Panc1 (cell line): ENCODE results near the gene CAP1. TPM values are rescaled to one million over a fixed set of nuclear protein-coding genes. Genes with fewer than 3 reads are reported as not detected.

Source experiments
- ATAC-seq: fragments of 200-7000 bp; cut with Tn5 transposase; 2 replicates; pipeline ENCODE4 v1.9.1; 2020; ENCODE audit warnings: mild to moderate bottlenecking, moderate library complexity
- Bru-seq: library from RNA; stranded (reverse); fragments of 400-500 nt; gene quantifications from one replicate; lab custom pipeline; 2021; lab: Mats Ljungman, UMichigan
- BruChase-seq, 2 experiments: library from RNA; stranded (reverse); fragments of 400-500 nt; gene quantifications; one replicate each; lab custom pipeline; 2021; lab: Mats Ljungman, UMichigan
- BruUV-seq: library from RNA; stranded (reverse); fragments of 400-500 nt; replicated peaks from 2 replicates; lab custom pipeline; 2021; lab: Mats Ljungman, UMichigan
- CTCF ChIA-PET: fragments of 300-600 bp; sonication (Branson Sonifier 250); formaldehyde crosslinking; loops from one replicate; lab custom pipeline; 2022; ENCODE audit warnings: antibody characterized with exemption; lab: Charles Lee
- POLR2A ChIA-PET: fragments of 300-600 bp; sonication (Branson Sonifier 250); formaldehyde crosslinking; loops from one replicate; lab custom pipeline; 2022; ENCODE audit warnings: antibody characterized with exemption; lab: Charles Lee
- DNase-seq: peaks from one replicate; pipeline ENCODE4 v3.0.0-alpha.2; 2010; ENCODE audit warnings: low read depth, low spot score
- H3K27ac ChIP-seq: 2 replicates; pipeline ENCODE4 v1.5.1; 2011; ENCODE audit warnings: mild to moderate bottlenecking, low read length, inconsistent platforms
- H3K27me3 ChIP-seq: fragments of 200-500 bp; sonication (Bioruptor generic); 2 replicates; pipeline ENCODE4 v1.6.0; 2014; ENCODE audit warnings: low read length, inconsistent platforms; ENCODE audit not compliant: control insufficient read depth, insufficient read depth
- H3K36me3 ChIP-seq: fragments of 200-500 bp; sonication (Bioruptor generic); 2 replicates; pipeline ENCODE4 v1.5.1; 2014; ENCODE audit warnings: inconsistent platforms, mild to moderate bottlenecking, low read length, moderate library complexity; ENCODE audit not compliant: control insufficient read depth, insufficient read depth
- H3K4me1 ChIP-seq: 2 replicates; pipeline ENCODE4 v1.5.1; 2011; ENCODE audit warnings: inconsistent platforms, mild to moderate bottlenecking, low read length, moderate library complexity; ENCODE audit not compliant: control insufficient read depth, insufficient read depth
- H3K4me3 ChIP-seq, 2 experiments: 2 replicates each; pipeline ENCODE4 v1.5.1; 2011 to 2012; ENCODE audit warnings: low read depth in 2 of 2, low read length in 2 of 2, mild to moderate bottlenecking in 2 of 2, inconsistent platforms in 1 of 2, moderate library complexity in 1 of 2
- H3K9me3 ChIP-seq: fragments of 200-500 bp; sonication (Bioruptor generic); 2 replicates; pipeline ENCODE4 v1.5.1; 2014; ENCODE audit warnings: low read depth, mild to moderate bottlenecking, inconsistent platforms, low read length, moderate library complexity; ENCODE audit not compliant: control insufficient read depth, insufficient read depth
- CTCF ChIP-seq: fragments of 450-650 bp; IDR thresholded peaks from 2 replicates; pipeline ENCODE4 v1.5.1; 2017; ENCODE audit warnings: mild to moderate bottlenecking
- POLR2AphosphoS5 ChIP-seq: IDR thresholded peaks from 2 replicates; pipeline ENCODE4 v1.6.1; 2012; ENCODE audit warnings: mild to moderate bottlenecking, low read depth, low read length, moderate library complexity
- REST ChIP-seq, 2 experiments: IDR thresholded peaks; 2 replicates each; pipeline ENCODE4 v1.6.1; 2011 to 2012; ENCODE audit warnings: low read depth in 2 of 2, control low read depth in 1 of 2, low read length in 1 of 2, mild to moderate bottlenecking in 1 of 2, moderate library complexity in 1 of 2; ENCODE audit not compliant: insufficient read depth in 1 of 2
- SIN3A ChIP-seq: IDR thresholded peaks from 2 replicates; pipeline ENCODE4 v1.6.1; 2012; ENCODE audit warnings: low read depth, mild to moderate bottlenecking, low read length, moderate library complexity, borderline replicate concordance; ENCODE audit not compliant: insufficient read depth
- TCF7L2 ChIP-seq: IDR thresholded peaks from 2 replicates; pipeline ENCODE4 v1.6.1; 2011; ENCODE audit warnings: mild to moderate bottlenecking, low read depth, low read length, inconsistent platforms
- in situ Hi-C: cut with HindIII; loops from 2 replicates; pipeline ENCODE4 v1.10.0; 2016; ENCODE audit warnings: low sequenced_read_pairs, low pct_unique_long_range_greater_than_20kb
- intact Hi-C: fragments of 100-400 bp; cut with micrococcal nuclease; formaldehyde crosslinking; loops from one replicate; pipeline ENCODE4 v1.10.0; 2022; ENCODE audit not compliant: unreplicated experiment
- long read RNA-seq: library from polyadenylated mRNA; unstranded; transcript quantifications from one replicate; pipeline ENCODE4 v2.0.0, GENCODE V29; 2021; ENCODE audit not compliant: unreplicated experiment
- polyA plus RNA-seq: library from polyadenylated mRNA; unstranded; fragments of >200 nt; gene quantifications from one replicate; pipeline ENCODE4 v1.2.1, GENCODE V29; 2012; ENCODE audit warnings: missing spikeins; ENCODE audit not compliant: insufficient read length
- total RNA-seq: library from RNA; stranded (reverse); gene quantifications from one replicate; pipeline ENCODE4 v1.2.1, GENCODE V29; 2021; ENCODE audit not compliant: unreplicated experiment

The CAP1 gene
- total RNA-seq (463 TPM), Bru-seq, nascent RNA (percentile 94 among the genes with signal in this experiment), BruChase-seq, experiment 1, labeled RNA remaining after a 2-hour chase (percentile 93 among the genes with signal in this experiment), BruChase-seq, experiment 2, labeled RNA remaining after a 6-hour chase (percentile 97 among the genes with signal in this experiment)
- polyA plus RNA-seq: 319 TPM
- long read RNA-seq, transcript CAP1-206 (13 exons, 2,217 nt): major isoform, 245 of 803 reads
- long read RNA-seq, transcript CAP1-201 (13 exons, 2,592 nt): minor isoform, 34 of 803 reads
- long read RNA-seq, transcript CAP1-202 (13 exons, 1,496 nt): minor isoform, 90 of 803 reads
- long read RNA-seq, transcript CAP1-203 (13 exons, 3,105 nt): minor isoform, 117 of 803 reads
- long read RNA-seq, partial matches to known transcripts: 59 of 803 reads
- long read RNA-seq, other reads (novel, unspliced or antisense): 221 of 803 reads

- POLR2A ChIA-PET: interaction anchor here (0.6 to 0.7 kb wide), 3 partner anchors 37 to 167 kb away, joined by 3 to 8 read pairs (median 3); no protein-coding TSS in a partner anchor
- CTCF ChIA-PET: no interaction called here
- BruUV-seq: TSS peak; percentile 87
- peaks cover 9% of the 10 kb centered on the region; the same call in 1 of the 2 replicates for H3K36me3 ChIP-seq
- peaks cover 20% of the 10 kb centered on the region for H3K4me1 ChIP-seq
- H3K27me3 ChIP-seq: no peaks in the 10 kb centered on the region
- DNase-seq (peak; percentile 89), ATAC-seq (peak; percentile 97)
- intact Hi-C loops: no loop called here
- TF ChIP-seq POLR2AphosphoS5 (peak; percentile 79; the same call in 1 of the 2 replicates), TCF7L2 (no peak), SIN3A (peak; percentile 71; the same call in 1 of the 2 replicates)
- in situ Hi-C loops: no loop called here
- H3K9me3 ChIP-seq: no peaks in the 10 kb centered on the region
- H3K4me3 ChIP-seq: peak within 1 kb of the TSS; percentile 96 to 100
- H3K27ac ChIP-seq: peak within 1 kb of the TSS; percentile 98
Measured at GRCh38 chr1:40040511-40041465, at the start of gene CAP1. Gene CAP1 (plus strand): TSS chr1:40040729. CDS start chr1:40059347, 18,618 bp downstream.

- no peak overlapping the region for H3K27ac ChIP-seq
Measured at GRCh38 chr1:39992234-39992633, 48.3 kb upstream of the CAP1 start.

More at GRCh38 chr1:39992234-39992633, 48.3 kb upstream of the CAP1 start:
- H3K4me3 ChIP-seq: no peak overlapping the region
- no peaks in the 10 kb centered on the region for H3K27me3 ChIP-seq
- no peaks in the 10 kb centered on the region for H3K36me3 ChIP-seq
- no peaks in the 10 kb centered on the region for H3K9me3 ChIP-seq
- in situ Hi-C loops: no loop called here
- ATAC-seq (no peak), DNase-seq (no peak)
- BruUV-seq: no TSS peak
- H3K4me1 ChIP-seq: no peaks in the 10 kb centered on the region
- POLR2A ChIA-PET: interaction anchor here (0.6 to 0.7 kb wide), 2 partner anchors 47 to 48 kb away, joined by 3 to 8 read pairs; partner anchors contain the start of gene CAP1
- CTCF ChIA-PET: interaction anchor here (0.6 kb wide), 1 partner anchor 33 kb away, joined by 3 read pairs; no protein-coding TSS in a partner anchor
- intact Hi-C loops: no loop called here
- no peak for TF ChIP-seq REST (IDR thresholded peaks at IDR 0.05; ENCODE audit: insufficient read depth in 1 of 2, low read depth in 2 of 2, low read length in 1 of 2)
- TF ChIP-seq SIN3A: no peak
- no peak for TF ChIP-seq CTCF
- TF ChIP-seq POLR2AphosphoS5: no peak
- TF ChIP-seq TCF7L2: no peak
